SK-N-SH (cell line): ENCODE results near the gene RMC1. TPM values are rescaled to one million over a fixed set of nuclear protein-coding genes. Genes with fewer than 3 reads are reported as not detected.

Experiments
- CTCF ChIA-PET: fragments of 300-600, 350-600 bp; formaldehyde crosslinking; extraction: SDS; loops from one replicate; lab custom pipeline; 2021; lab: Yijun Ruan, JAX
- POLR2A ChIA-PET: fragments of 350-600 bp; sonication (Branson Sonifier 250); formaldehyde crosslinking; extraction: SDS; loops from one replicate; lab custom pipeline; 2020; ENCODE audit warnings: antibody characterized with exemption, inconsistent platforms; lab: Yijun Ruan, JAX
- DNase-seq: peaks from one replicate; pipeline ENCODE4 v3.0.0; 2012
- H2AFZ ChIP-seq: fragments of 200-600 bp; sonication (generic); 2 replicates; pipeline ENCODE4 v1.8.1; 2016; ENCODE audit warnings: antibody characterized with exemption, mild to moderate bottlenecking, low read depth
- H3F3A ChIP-seq: fragments of 200-600 bp; sonication (generic); replicated peaks from 2 replicates; pipeline ENCODE3; 2016; ENCODE audit warnings: antibody characterized with exemption, mild to moderate bottlenecking; ENCODE audit not compliant: insufficient read depth
- H3K27ac ChIP-seq, 2 experiments: fragments of 200-500 bp in 1 of 2; fragments of 200-600 bp in 1 of 2; sonication (Bioruptor generic) in 1 of 2; sonication (generic), shearing (Covaris generic) in 1 of 2; 2 replicates each; pipeline versions ENCODE4 v1.5.1 to v1.6.1; 2014 to 2016; ENCODE audit warnings: low read depth in 2 of 2, inconsistent platforms in 1 of 2, low read length in 1 of 2, mild to moderate bottlenecking in 1 of 2, mixed read lengths in 1 of 2
- H3K27me3 ChIP-seq: fragments of 200-600 bp; sonication (generic), shearing (Covaris generic); 2 replicates; pipeline ENCODE4 v1.6.1; 2016; ENCODE audit warnings: mixed run types; ENCODE audit not compliant: insufficient read depth
- H3K36me3 ChIP-seq, 2 experiments: fragments of 200-500 bp in 1 of 2; fragments of 200-600 bp in 1 of 2; sonication (Bioruptor generic) in 1 of 2; sonication (generic) in 1 of 2; replicated peaks in 1 of 2; 2 replicates each; pipeline versions ENCODE3 to v1.5.1; 2014 to 2016; ENCODE audit warnings: low read length in 1 of 2, mild to moderate bottlenecking in 1 of 2; ENCODE audit not compliant: insufficient read depth in 2 of 2, control insufficient read depth in 1 of 2
- H3K4me1 ChIP-seq, 2 experiments: fragments of 200-500 bp in 1 of 2; fragments of 200-600 bp in 1 of 2; sonication (Bioruptor generic) in 1 of 2; sonication (generic), shearing (Covaris generic) in 1 of 2; 2 replicates each; pipeline versions ENCODE4 v1.5.1 to v1.6.1; 2014 to 2016; ENCODE audit warnings: low read depth in 1 of 2, low read length in 1 of 2, mixed run types in 1 of 2; ENCODE audit not compliant: insufficient read depth in 2 of 2, control insufficient read depth in 1 of 2
- H3K4me2 ChIP-seq: fragments of 200-600 bp; sonication (generic), shearing (Covaris generic); 2 replicates; pipeline ENCODE4 v1.6.1; 2017; ENCODE audit warnings: mixed run types
- H3K4me3 ChIP-seq, 2 experiments: fragments of 200-500 bp in 1 of 2; fragments of 200-600 bp in 1 of 2; sonication (Bioruptor generic) in 1 of 2; sonication (generic), shearing (Covaris generic) in 1 of 2; 2 replicates each; pipeline versions ENCODE4 v1.5.1 to v1.8.1; 2014 to 2016; ENCODE audit warnings: low read depth in 2 of 2, inconsistent platforms in 1 of 2, low read length in 1 of 2, mild to moderate bottlenecking in 1 of 2, mixed read lengths in 1 of 2, moderate library complexity in 1 of 2
- H3K79me2 ChIP-seq: fragments of 200-600 bp; sonication (generic); 2 replicates; pipeline ENCODE4 v1.8.1; 2017; ENCODE audit warnings: mild to moderate bottlenecking; ENCODE audit not compliant: insufficient read depth
- H3K9ac ChIP-seq: fragments of 200-600 bp; sonication (generic); 2 replicates; pipeline ENCODE4 v1.6.1; 2017; ENCODE audit warnings: mixed run types
- H3K9me2 ChIP-seq: fragments of 200-600 bp; sonication (generic); 2 replicates; pipeline ENCODE4 v1.6.1; 2017; ENCODE audit warnings: mixed run types
- H3K9me3 ChIP-seq: fragments of 200-600 bp; sonication (generic); 2 replicates; pipeline ENCODE4 v1.6.1; 2017; ENCODE audit warnings: mixed run types, mild to moderate bottlenecking, moderate library complexity
- H4K20me1 ChIP-seq: fragments of 200-600 bp; sonication (generic); 2 replicates; pipeline ENCODE4 v1.6.1; 2017; ENCODE audit warnings: mild to moderate bottlenecking, mixed run types; ENCODE audit not compliant: insufficient read depth
- CTCF ChIP-seq: fragments of 200-600 bp; sonication (generic); IDR thresholded peaks from 2 replicates; pipeline ENCODE4 v1.6.1; 2017; ENCODE audit warnings: antibody characterized with exemption, mild to moderate bottlenecking, moderate library complexity
- GABPA ChIP-seq: IDR thresholded peaks from 2 replicates; pipeline ENCODE4 v1.4.0; 2012; ENCODE audit warnings: low read depth, mild to moderate bottlenecking
- GATA2 ChIP-seq: sonication (generic); formaldehyde crosslinking; IDR thresholded peaks from 2 replicates; pipeline ENCODE4 v1.5.0; 2020; ENCODE audit warnings: mild to moderate bottlenecking, missing genetic modification reagents
- IRF3 ChIP-seq: fragments of 150-350 bp; IDR thresholded peaks from 2 replicates; pipeline ENCODE4 v1.6.1; 2016; ENCODE audit warnings: mild to moderate bottlenecking, low read depth, low read length
- JUND ChIP-seq: IDR thresholded peaks from 2 replicates; pipeline ENCODE4 v1.4.0; 2012
- MAX ChIP-seq: IDR thresholded peaks from 2 replicates; pipeline ENCODE4 v1.4.0; 2012; ENCODE audit warnings: low read depth
- NFIC ChIP-seq: IDR thresholded peaks from 2 replicates; pipeline ENCODE4 v1.4.0; 2012; ENCODE audit warnings: borderline replicate concordance
- NRF1 ChIP-seq: IDR thresholded peaks from 2 replicates; pipeline ENCODE4 v1.6.1; 2012; ENCODE audit warnings: low read depth, mild to moderate bottlenecking, low read length
- RXRA ChIP-seq: IDR thresholded peaks from 2 replicates; pipeline ENCODE4 v1.4.0; 2012; ENCODE audit warnings: low read depth, mild to moderate bottlenecking, borderline replicate concordance
- SMC3 ChIP-seq: IDR thresholded peaks from 2 replicates; pipeline ENCODE4 v1.6.1; 2012; ENCODE audit warnings: low read depth, low read length, improper control_type of control experiment
- TAF1 ChIP-seq: IDR thresholded peaks from 2 replicates; pipeline ENCODE4 v1.6.1; 2012; ENCODE audit warnings: low read depth, mild to moderate bottlenecking, low read length, moderate library complexity, borderline replicate concordance
- USF2 ChIP-seq: fragments of 150-350 bp; IDR thresholded peaks from 2 replicates; pipeline ENCODE4 v1.6.1; 2017; ENCODE audit warnings: antibody characterized with exemption, low read length, low read depth, borderline replicate concordance
- YY1 ChIP-seq: IDR thresholded peaks from 2 replicates; pipeline ENCODE4 v1.4.0; 2012; ENCODE audit warnings: low read depth, mild to moderate bottlenecking
- ZBTB33 ChIP-seq: IDR thresholded peaks from 2 replicates; pipeline ENCODE4 v1.4.0; 2012; ENCODE audit warnings: low read depth, borderline replicate concordance
- WGBS: methylation state at CpG from one replicate; pipeline ENCODE4 v1.1.6; 2017; ENCODE audit warnings: low lambda C conversion rate; 5-methylcytosine and 5-hydroxymethylcytosine counted together
- polyA plus RNA-seq, 3 experiments: library from polyadenylated mRNA; depleted of rRNA; stranded (reverse); fragments of >200 nt; gene quantifications; 2 replicates each; pipeline ENCODE4 v1.2.3, GENCODE V29; 2012

Gene RMC1
- polyA plus RNA-seq, 1 of the 3 experiments (the other 2 are of a cell fraction) = 26.4 TPM

DNA sequence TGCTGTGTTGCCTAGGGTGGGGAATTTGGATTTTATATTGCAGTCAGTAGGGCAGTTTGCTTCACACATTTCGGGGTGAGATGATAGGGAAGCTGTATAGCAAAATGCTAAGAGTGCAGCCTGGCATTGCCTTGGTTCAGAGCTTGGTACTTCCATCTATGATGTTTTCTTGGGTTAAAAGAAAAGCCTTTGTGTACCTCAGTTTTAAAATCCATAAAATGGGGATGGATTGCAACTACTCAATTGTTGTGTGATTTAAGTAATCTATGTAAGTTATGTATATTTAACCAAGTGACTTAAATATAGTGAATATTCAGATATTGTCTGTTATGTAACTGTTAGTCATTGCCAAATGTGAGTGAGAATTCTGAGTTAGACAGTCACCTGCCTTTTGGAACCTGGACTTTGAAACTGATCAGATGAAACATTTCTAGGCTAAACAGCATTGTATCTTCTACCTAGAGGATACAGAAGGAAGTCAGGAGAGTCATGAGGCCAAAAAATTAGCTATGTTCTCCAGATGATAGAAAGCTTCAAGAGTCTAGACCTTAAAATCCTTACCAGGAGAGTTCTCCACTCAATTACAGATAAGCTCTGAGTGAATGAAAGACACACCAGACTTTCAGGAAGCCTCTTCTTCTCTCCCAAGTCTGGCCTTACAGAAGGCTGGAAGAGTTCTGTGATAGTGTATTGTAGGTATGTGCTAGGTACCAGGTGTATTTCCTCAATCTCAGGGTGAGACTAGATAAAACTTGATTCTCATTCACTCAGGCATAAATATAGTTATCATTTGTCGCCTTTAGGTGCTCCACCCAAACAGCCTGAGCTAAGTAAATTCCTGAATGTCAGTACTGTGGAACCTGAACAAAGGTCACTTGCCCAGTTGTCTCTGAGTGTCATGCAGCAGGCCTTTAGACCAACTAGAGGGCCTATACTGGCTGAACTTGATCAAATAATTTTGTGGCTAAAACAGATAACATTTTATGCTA lies 42.7 kb upstream of the RMC1 start (continued):
- TF ChIP-seq TAF1 (no peak), GABPA (no peak), SMC3 (no peak), NFIC (no peak), USF2 (no peak), IRF3 (no peak), JUND (no peak), RXRA (no peak), MAX (no peak)
- TF ChIP-seq, all 33 proteins: peak for 0

- Histone ChIP-seq H3K27me3 (no peaks in the 10 kb centered on the region), H3K9ac (no peak overlapping the region), H3K9me3 (no peaks in the 10 kb centered on the region), H3K79me2 (peaks cover 65% of the 10 kb centered on the region), H3K9me2 (no peaks in the 10 kb centered on the region), H3K36me3 (peaks cover 43 to 51% of the 10 kb centered on the region in 2 experiments), H3K4me1 (no peaks in the 10 kb centered on the region; a peak in 1 of 4 replicates), H3K4me2 (no peak overlapping the region), H3K27ac (no peak overlapping the region), H4K20me1 (peaks cover 52% of the 10 kb centered on the region), H3K4me3 (no peak overlapping the region), H2AFZ (no peak overlapping the region), H3F3A (peaks cover 3% of the 10 kb centered on the region)
- 79% methylated on average over 2 of the region's 2 CpGs for WGBS
- CTCF ChIA-PET = interaction anchor here (0.6 to 1.2 kb wide), 4 partner anchors 26 to 335 kb away, joined by 3 to 4 read pairs (median 3); no protein-coding TSS in a partner anchor
- POLR2A ChIA-PET = no interaction called here
- no peak for TF ChIP-seq YY1
- no peak for TF ChIP-seq SMC3
- TF ChIP-seq GATA2 (CRISPR knock-in tag) = no peak
- no peak for TF ChIP-seq CTCF
- no peak for TF ChIP-seq ZBTB33
- no peak for TF ChIP-seq NRF1
- no peak for TF ChIP-seq USF2
- no peak for TF ChIP-seq JUND
- DNase-seq = no peak
Observed at GRCh38 chr18:23462876-23463275, 40.4 kb upstream of the RMC1 start.
